Uterus (tissue), 2 donors: Measurements from ENCODE around the gene CLMN.

Experiments
- POLR2A ChIP-seq, 2 donors: fragments of 450-650 bp; IDR thresholded peaks; one replicate each; pipeline ENCODE4 v1.6.1; 2016; ENCODE audit warnings: antibody characterized with exemption in 2 of 2, mild to moderate bottlenecking in 1 of 2, moderate library complexity in 1 of 2
- TF ChIP-seq, protein P1 (sequence below), 4 experiments: fragments of 200-600 bp in 2 of 4; fragments of 450-650 bp in 2 of 4; sonication (generic) in 2 of 4; IDR thresholded peaks; one replicate each; pipeline ENCODE4 v1.5.1; 2016 to 2019; ENCODE audit warnings: antibody characterized with exemption in 4 of 4, mild to moderate bottlenecking in 2 of 4, moderate library complexity in 1 of 4

DNA sequence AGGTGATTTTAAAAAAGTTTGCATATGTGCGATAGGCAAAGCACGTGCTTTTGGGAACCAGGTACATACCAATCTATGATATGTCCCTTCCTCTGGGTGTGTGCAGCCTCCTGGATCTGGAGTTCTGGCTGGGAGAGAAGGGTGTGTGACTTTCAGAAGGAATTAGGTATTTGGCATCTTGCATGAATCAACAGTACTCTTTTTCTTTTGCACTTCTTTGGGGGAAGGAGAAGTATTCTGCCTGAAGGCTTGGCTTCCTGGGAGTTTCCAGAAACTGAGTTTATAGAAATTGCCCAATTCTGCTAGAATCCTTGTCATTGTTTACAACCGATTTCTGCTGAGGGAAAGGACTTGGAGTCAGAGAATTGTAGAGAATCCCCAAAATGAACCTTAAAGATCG lies 2.9 kb upstream of the CLMN start:
- TF ChIP-seq, protein P1, sequence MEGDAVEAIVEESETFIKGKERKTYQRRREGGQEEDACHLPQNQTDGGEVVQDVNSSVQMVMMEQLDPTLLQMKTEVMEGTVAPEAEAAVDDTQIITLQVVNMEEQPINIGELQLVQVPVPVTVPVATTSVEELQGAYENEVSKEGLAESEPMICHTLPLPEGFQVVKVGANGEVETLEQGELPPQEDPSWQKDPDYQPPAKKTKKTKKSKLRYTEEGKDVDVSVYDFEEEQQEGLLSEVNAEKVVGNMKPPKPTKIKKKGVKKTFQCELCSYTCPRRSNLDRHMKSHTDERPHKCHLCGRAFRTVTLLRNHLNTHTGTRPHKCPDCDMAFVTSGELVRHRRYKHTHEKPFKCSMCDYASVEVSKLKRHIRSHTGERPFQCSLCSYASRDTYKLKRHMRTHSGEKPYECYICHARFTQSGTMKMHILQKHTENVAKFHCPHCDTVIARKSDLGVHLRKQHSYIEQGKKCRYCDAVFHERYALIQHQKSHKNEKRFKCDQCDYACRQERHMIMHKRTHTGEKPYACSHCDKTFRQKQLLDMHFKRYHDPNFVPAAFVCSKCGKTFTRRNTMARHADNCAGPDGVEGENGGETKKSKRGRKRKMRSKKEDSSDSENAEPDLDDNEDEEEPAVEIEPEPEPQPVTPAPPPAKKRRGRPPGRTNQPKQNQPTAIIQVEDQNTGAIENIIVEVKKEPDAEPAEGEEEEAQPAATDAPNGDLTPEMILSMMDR (IDR thresholded peaks at IDR 0.05), result no peak
- no peak for TF ChIP-seq POLR2A (IDR thresholded peaks at IDR 0.05)
